PC-3 (cell line): ENCODE data around the gene HOXD10. TPM values are rescaled to one million over a fixed set of nuclear protein-coding genes. Genes with fewer than 3 reads are reported as not detected.

Experiments used
- ATAC-seq: fragments of 200-7000 bp; cut with Tn5 transposase; 2 replicates; pipeline ENCODE4 v1.9.1; 2020; ENCODE audit warnings: mild to moderate bottlenecking, moderate library complexity
- BruUV-seq: library from RNA; stranded (reverse); fragments of 400-500 nt; replicated peaks from 2 replicates; lab custom pipeline; 2021; lab: Mats Ljungman, UMichigan
- CTCF ChIA-PET: fragments of 300-600 bp; sonication (Branson Sonifier 250); formaldehyde crosslinking; loops from one replicate; lab custom pipeline; 2022; ENCODE audit warnings: antibody characterized with exemption; lab: Charles Lee
- POLR2A ChIA-PET: fragments of 300-600 bp; sonication (Branson Sonifier 250); formaldehyde crosslinking; loops from one replicate; lab custom pipeline; 2022; ENCODE audit warnings: antibody characterized with exemption; ENCODE audit not compliant: unreplicated experiment; lab: Charles Lee
- DNase-seq: peaks from one replicate; pipeline ENCODE4 v3.0.0-alpha.2; 2015
- H2AFZ ChIP-seq: fragments of 300-600 bp; sonication (generic); 2 replicates; pipeline ENCODE4 v1.6.0; 2016; ENCODE audit warnings: antibody characterized with exemption, low read length
- H3F3A ChIP-seq: fragments of 300-600 bp; sonication (generic); one replicate; pipeline ENCODE4 v1.6.0; 2017; ENCODE audit warnings: antibody characterized with exemption, low read length, control low read depth, mild to moderate bottlenecking; ENCODE audit not compliant: unreplicated experiment
- H3K27ac ChIP-seq: fragments of 300-600 bp; sonication (generic); 2 replicates; pipeline ENCODE4 v1.5.1; 2016; ENCODE audit warnings: mild to moderate bottlenecking, low read length
- H3K27me3 ChIP-seq: fragments of 300-600 bp; sonication (generic); 2 replicates; pipeline ENCODE4 v1.6.1; 2016; ENCODE audit warnings: low read length, mixed read lengths
- H3K36me3 ChIP-seq: fragments of 300-600 bp; sonication (generic); 2 replicates; pipeline ENCODE4 v1.6.1; 2016; ENCODE audit warnings: low read depth, mixed run types, low read length, mixed read lengths
- H3K4me1 ChIP-seq: fragments of 300-600 bp; sonication (generic); 2 replicates; pipeline ENCODE4 v1.5.1; 2016; ENCODE audit warnings: low read length; ENCODE audit not compliant: insufficient read depth
- H3K4me2 ChIP-seq: fragments of 300-600 bp; sonication (generic); 2 replicates; pipeline ENCODE4 v1.6.0; 2016; ENCODE audit warnings: low read length
- H3K4me3 ChIP-seq: fragments of 300-600 bp; sonication (generic); 2 replicates; pipeline ENCODE4 v1.5.1; 2016; ENCODE audit warnings: mild to moderate bottlenecking, low read length, mixed read lengths
- H3K79me2 ChIP-seq: fragments of 300-600 bp; sonication (generic); 2 replicates; pipeline ENCODE4 v1.6.1; 2017; ENCODE audit warnings: low read length, mixed read lengths
- H3K9ac ChIP-seq: fragments of 300-600 bp; sonication (generic); 2 replicates; pipeline ENCODE4 v1.6.0; 2016; ENCODE audit warnings: mild to moderate bottlenecking, low read length
- H3K9me2 ChIP-seq: fragments of 300-600 bp; sonication (generic); replicated peaks from 2 replicates; pipeline ENCODE4 v1.6.1; 2016; ENCODE audit warnings: mixed run types, low read length, mixed read lengths
- H3K9me3 ChIP-seq: fragments of 300-600 bp; sonication (generic); 2 replicates; pipeline ENCODE4 v1.6.1; 2016; ENCODE audit warnings: low read length, mixed read lengths
- H4K20me1 ChIP-seq: fragments of 300-600 bp; sonication (generic); 2 replicates; pipeline ENCODE4 v1.6.1; 2016; ENCODE audit warnings: low read length, mixed read lengths
- CTCF ChIP-seq: fragments of 300-600 bp; sonication (generic); conservative IDR thresholded peaks from 2 replicates; pipeline ENCODE4 v1.5.1; 2017; ENCODE audit warnings: antibody characterized with exemption, low read depth, mild to moderate bottlenecking, low read length
- EZH2 ChIP-seq: fragments of 300-600 bp; sonication (generic); IDR thresholded peaks from one replicate; pipeline ENCODE4 v1.6.1; 2017; ENCODE audit warnings: antibody characterized with exemption, mild to moderate bottlenecking, low read length; ENCODE audit not compliant: unreplicated experiment
- EZH2phosphoT487 ChIP-seq: fragments of 300-600 bp; sonication (generic); IDR thresholded peaks from 2 replicates; pipeline ENCODE4 v1.6.1; 2018; ENCODE audit warnings: mild to moderate bottlenecking, antibody characterized with exemption, low read length, borderline replicate concordance
- intact Hi-C: fragments of 100-400 bp; cut with micrococcal nuclease; formaldehyde crosslinking; loops from 2 replicates; pipeline ENCODE4 v1.9.0; 2023
- total RNA-seq: library from RNA; depleted of rRNA; stranded (reverse); fragments of >200 nt; gene quantifications from 2 replicates; pipeline ENCODE4 v1.2.3, GENCODE V29; 2014

HOXD10 gene
- total RNA-seq, 1 experiment from 2014 or later = not detected

- no peaks in the 10 kb centered on the region for H4K20me1 ChIP-seq
- H3K4me2 ChIP-seq = no peak within 1 kb of the TSS
- H3F3A ChIP-seq = no peaks in the 10 kb centered on the region
- no peak for TF ChIP-seq EZH2
- TF ChIP-seq EZH2phosphoT487 = no peak
- TF ChIP-seq CTCF = no peak
- ChIA-PET POLR2A (no interaction called here), CTCF (no interaction called here)
- H3K4me1 ChIP-seq = peaks cover 12% of the 10 kb centered on the region
- no peaks in the 10 kb centered on the region for H3K79me2 ChIP-seq
- BruUV-seq = no TSS peak
- intact Hi-C loops = no loop called here
- no peaks in the 10 kb centered on the region for H3K9me2 ChIP-seq
- no peak for DNase-seq
- no peak for ATAC-seq
- H3K27me3 ChIP-seq = peaks cover 32% of the 10 kb centered on the region
- H3K9me3 ChIP-seq = no peaks in the 10 kb centered on the region
- H3K4me3 ChIP-seq = no peak within 1 kb of the TSS
- no peaks in the 10 kb centered on the region for H3K36me3 ChIP-seq
- no peak within 1 kb of the TSS for H3K9ac ChIP-seq
- H3K27ac ChIP-seq = no peak within 1 kb of the TSS
- no peak within 1 kb of the TSS for H2AFZ ChIP-seq
These were observed 32.7 kb upstream of the HOXD10 start, which contains the start of gene EVX2 for GRCh38 chr2:176083796-176084261. EVX2 (minus strand) TSS chr2:176083962; CDS start chr2:176083776, 186 bp downstream.

- Histone ChIP-seq H3K4me3 (no peak overlapping the region), H3K9me3 (no peaks in the 10 kb centered on the region), H3K27me3 (peaks cover 36% of the 10 kb centered on the region), H3K4me1 (peaks cover 12% of the 10 kb centered on the region), H3K36me3 (no peaks in the 10 kb centered on the region), H3F3A (no peaks in the 10 kb centered on the region), H3K4me2 (no peak overlapping the region), H3K9ac (no peak overlapping the region), H3K79me2 (no peaks in the 10 kb centered on the region), H2AFZ (no peak overlapping the region), H3K27ac (no peak overlapping the region), H4K20me1 (no peaks in the 10 kb centered on the region), H3K9me2 (no peaks in the 10 kb centered on the region)
- intact Hi-C loops = loop anchor here (5.0 kb wide), 2 partner anchors 82 to 242 kb away; partner anchors contain the start of gene LNPK
- ATAC-seq (no peak), DNase-seq (no peak)
- BruUV-seq = no TSS peak
- POLR2A ChIA-PET = no interaction called here
- CTCF ChIA-PET = no interaction called here
- TF ChIP-seq CTCF (no peak), EZH2 (no peak), EZH2phosphoT487 (no peak)
These were observed 31.9 kb upstream of the HOXD10 start for GRCh38 chr2:176084611-176085119.

GRCh38 chr2:176085120-176085788 lies 31.3 kb upstream of the HOXD10 start:
- no peaks in the 10 kb centered on the region for H4K20me1 ChIP-seq
- no peak for TF ChIP-seq CTCF
- no peak for TF ChIP-seq EZH2phosphoT487
- no peak for TF ChIP-seq EZH2
- BruUV-seq = no TSS peak
- no peaks in the 10 kb centered on the region for H3K36me3 ChIP-seq
- no peak overlapping the region; the same call in 1 of the 2 replicates for H3K4me3 ChIP-seq
- H3K27ac ChIP-seq = no peak overlapping the region
- intact Hi-C loops = loop anchor here (5.0 kb wide), 2 partner anchors 83 to 243 kb away; partner anchors contain the start of gene LNPK
- DNase-seq (no peak), ATAC-seq (no peak)
- 0 out of 2 replicates have a peak overlapping the region, but pooled peaks have one; percentile 81 for H3K4me2 ChIP-seq
- H3K9me3 ChIP-seq = no peaks in the 10 kb centered on the region
- H3K27me3 ChIP-seq = peaks cover 41% of the 10 kb centered on the region
- POLR2A ChIA-PET = no interaction called here
- H3K79me2 ChIP-seq = no peaks in the 10 kb centered on the region
- H3K9ac ChIP-seq = no peak overlapping the region
- CTCF ChIA-PET = interaction anchor here (0.8 to 1.1 kb wide), 2 partner anchors 391 to 395 kb away, joined by 3 to 5 read pairs; no protein-coding TSS in a partner anchor
- H3F3A ChIP-seq = no peaks in the 10 kb centered on the region
- H3K4me1 ChIP-seq = peaks cover 12% of the 10 kb centered on the region
- H3K9me2 ChIP-seq = no peaks in the 10 kb centered on the region
- H2AFZ ChIP-seq = peak overlapping the region; percentile 60; the same call in 1 of the 2 replicates
